ENCODE results near the gene CFAP299.

DNA sequence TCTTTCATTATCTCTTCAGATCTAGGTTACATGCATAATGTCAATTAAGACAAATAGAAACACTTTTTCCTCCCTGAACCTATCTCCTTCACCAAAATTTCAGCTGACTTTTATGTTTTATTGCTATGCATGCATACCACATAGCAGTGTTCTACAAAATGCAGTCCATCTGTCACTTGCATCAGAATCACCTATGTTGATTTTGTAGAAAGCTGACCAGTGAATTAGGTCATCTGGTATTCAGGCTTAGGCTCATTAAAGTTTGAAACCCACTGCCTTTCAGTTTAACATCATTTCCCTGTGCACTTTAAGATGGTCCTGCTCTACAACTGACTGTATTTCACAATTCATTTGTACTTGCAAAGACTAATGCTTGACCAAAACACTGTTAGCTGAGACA is 277.9 kb downstream of the CFAP299 start:
- no peak for TF ChIP-seq POLR2A (IDR thresholded peaks at IDR 0.05; ENCODE audit: low read depth)
- no peak for TF ChIP-seq CTCF (IDR thresholded peaks at IDR 0.05)
- no peak for TF ChIP-seq POLR2AphosphoS5 (IDR thresholded peaks at IDR 0.05)

Measured in esophagus muscularis mucosa (tissue), 3 donors.